GM13977 (cell line): ENCODE measurements around the gene RTP1.
"Not testable (repeated sequence)": the region's sequence is repeated elsewhere in the genome, so short reads cannot be mapped to it uniquely, and the experiment has no call there.

ENCODE experiments used
- DNase-seq: peaks from one replicate; pipeline ENCODE4 v3.0.0; 2012; ENCODE audit warnings: low spot score
- in situ Hi-C: fragments of 300-500 bp; cut with MboI; formaldehyde crosslinking; loops from one replicate; pipeline ENCODE4 v1.12.0; 2022; ENCODE audit warnings: low sequenced_read_pairs, low pct_unique_long_range_greater_than_20kb, mixed read lengths, inconsistent platforms; ENCODE audit not compliant: unreplicated experiment
- TF ChIP-seq, protein P1 (sequence below): IDR thresholded peaks from 2 replicates; pipeline ENCODE4 v1.5.1; 2012; ENCODE audit warnings: mild to moderate bottlenecking, control low read depth; ENCODE audit not compliant: insufficient read depth; ENCODE audit errors: extremely low read depth, missing control alignments

Gene RTP1

DNA sequence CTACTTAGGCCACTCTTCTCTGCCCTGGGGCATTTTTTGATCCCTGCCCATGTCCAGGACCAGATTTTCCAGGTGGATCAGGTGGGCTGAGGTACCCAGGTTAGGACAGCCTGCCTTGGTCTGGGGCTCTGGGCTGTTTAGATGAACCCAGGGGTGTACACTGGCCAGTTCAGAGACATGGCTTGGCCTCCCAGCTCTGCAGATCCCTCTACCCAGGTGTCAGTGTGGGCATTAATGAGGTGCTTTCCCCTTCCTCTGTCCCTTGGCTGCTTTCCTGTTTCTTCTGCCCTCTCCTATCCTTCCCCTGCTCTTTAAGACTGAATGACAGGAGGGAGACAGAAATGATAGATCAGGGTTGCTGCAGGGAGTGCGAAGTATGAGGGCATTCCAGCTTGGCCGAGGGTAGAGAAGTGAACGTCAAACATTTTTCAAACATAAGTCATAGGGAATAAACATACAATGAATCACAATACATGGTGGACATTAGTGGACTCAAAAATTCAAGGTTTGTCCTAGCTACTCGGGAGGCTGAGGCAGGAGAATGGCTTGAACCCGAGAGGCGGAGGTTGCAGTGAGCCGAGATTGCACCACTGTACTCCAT is 30.5 kb downstream of the RTP1 start:
- no peak for DNase-seq
- in situ Hi-C loops = no loop called here
- TF ChIP-seq, protein P1, sequence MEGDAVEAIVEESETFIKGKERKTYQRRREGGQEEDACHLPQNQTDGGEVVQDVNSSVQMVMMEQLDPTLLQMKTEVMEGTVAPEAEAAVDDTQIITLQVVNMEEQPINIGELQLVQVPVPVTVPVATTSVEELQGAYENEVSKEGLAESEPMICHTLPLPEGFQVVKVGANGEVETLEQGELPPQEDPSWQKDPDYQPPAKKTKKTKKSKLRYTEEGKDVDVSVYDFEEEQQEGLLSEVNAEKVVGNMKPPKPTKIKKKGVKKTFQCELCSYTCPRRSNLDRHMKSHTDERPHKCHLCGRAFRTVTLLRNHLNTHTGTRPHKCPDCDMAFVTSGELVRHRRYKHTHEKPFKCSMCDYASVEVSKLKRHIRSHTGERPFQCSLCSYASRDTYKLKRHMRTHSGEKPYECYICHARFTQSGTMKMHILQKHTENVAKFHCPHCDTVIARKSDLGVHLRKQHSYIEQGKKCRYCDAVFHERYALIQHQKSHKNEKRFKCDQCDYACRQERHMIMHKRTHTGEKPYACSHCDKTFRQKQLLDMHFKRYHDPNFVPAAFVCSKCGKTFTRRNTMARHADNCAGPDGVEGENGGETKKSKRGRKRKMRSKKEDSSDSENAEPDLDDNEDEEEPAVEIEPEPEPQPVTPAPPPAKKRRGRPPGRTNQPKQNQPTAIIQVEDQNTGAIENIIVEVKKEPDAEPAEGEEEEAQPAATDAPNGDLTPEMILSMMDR = no peak

DNA sequence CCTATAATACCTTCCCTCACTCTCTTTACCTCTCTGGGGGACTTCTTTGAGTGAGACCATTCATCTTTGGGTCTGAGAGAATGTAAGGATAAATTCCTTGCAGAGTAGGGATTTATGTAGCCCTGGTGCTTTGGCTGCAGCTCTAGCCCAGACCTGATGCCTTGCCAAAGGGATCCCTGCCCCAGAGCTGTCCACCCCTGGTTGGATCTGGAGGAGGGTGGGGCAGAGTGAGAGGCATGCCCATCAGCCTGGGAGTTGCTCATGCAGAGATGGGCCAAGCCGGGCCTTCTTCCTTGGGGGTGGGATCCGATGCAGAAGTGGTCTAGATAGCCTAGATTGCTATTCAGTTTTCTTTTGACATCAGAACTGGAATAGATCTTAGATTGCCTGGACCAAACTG is 31.5 kb downstream of the RTP1 start:
- DNase-seq = no peak
- TF ChIP-seq, protein P1 = no peak
- in situ Hi-C loops = no loop called here

DNA sequence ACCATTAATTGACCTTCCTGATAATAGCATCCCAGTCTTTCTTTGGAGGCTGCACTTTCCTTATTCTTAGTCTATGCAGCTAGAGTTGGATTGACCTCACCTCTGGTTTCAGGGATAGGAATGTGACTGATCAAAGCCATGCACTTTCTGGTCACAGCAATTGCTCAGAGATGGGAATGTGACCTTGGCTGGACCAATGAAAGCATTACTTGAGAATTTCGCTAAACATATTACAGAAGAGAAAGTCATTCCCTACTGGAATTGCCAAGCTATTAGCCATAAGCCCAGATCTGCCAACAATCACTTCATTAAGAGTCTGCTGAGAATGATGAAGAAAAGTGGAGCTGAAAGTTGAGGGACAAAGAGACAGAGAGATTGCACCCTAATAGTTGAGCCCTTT is 32.7 kb downstream of the RTP1 start:
- in situ Hi-C loops = no loop called here
- TF ChIP-seq, protein P1 = no peak
- DNase-seq = no peak

DNA sequence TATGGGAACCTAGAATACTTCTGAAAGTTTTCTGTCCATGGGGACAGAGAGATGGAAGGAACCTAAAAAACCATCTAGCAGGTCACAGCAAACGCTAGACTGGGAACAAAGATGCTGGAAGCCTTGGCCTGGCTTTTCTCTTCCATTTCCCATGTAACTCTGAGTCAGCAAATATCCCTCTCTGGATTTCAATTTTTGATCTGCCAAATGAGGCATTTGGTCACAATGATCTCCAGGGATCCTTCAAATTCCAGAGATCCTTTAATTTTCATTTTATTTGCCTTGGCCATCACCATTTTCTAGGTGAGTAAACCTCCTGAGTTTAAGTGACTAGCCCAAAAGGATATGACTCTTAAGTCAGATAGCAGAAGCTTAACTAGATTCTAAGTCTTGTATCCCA is 39.7 kb downstream of the RTP1 start:
- in situ Hi-C loops = no loop called here
- TF ChIP-seq, protein P1 = no peak
- no peak for DNase-seq

DNA sequence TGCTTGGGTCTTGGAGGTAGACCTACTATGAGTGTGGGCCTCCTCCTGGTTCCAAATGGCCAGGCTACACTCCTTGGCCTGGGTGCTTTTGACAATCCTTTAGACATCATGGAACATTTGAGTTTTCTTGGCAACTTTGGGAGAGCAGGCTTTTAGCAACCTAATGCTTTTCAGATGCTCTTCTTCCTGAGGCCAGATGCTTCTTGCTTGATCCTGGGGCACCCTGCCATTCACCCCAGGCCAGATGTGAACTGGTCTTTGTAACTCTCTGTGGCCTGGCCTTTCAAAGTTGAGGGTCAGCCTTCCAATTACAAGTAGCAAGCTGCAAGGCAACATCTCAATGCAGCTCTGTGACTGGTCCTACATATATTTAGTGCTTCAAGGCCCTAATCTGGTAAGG is 40.5 kb downstream of the RTP1 start:
- in situ Hi-C loops = no loop called here
- TF ChIP-seq, protein P1 = no peak
- DNase-seq = no peak

DNA sequence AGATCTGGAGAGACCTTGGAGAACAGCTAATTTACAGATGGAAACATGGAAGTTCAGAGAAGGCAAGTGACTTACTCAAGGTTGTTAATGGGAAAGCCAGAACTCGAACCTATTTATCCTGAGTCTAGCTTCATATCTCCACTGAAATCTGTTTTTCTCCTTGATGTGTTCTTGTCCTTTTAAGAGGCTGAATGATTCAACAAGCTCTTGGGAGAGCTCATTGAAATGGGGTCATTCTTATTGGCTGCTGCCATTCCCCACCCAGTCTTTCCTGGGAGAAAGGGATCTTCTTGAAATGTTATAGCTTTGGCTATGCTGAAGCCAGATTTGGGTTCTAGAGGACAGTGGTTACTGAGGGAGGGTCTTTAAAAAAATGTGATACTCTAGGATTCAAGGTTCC is 41.0 kb downstream of the RTP1 start:
- in situ Hi-C loops = no loop called here
- TF ChIP-seq, protein P1 = no peak

DNA sequence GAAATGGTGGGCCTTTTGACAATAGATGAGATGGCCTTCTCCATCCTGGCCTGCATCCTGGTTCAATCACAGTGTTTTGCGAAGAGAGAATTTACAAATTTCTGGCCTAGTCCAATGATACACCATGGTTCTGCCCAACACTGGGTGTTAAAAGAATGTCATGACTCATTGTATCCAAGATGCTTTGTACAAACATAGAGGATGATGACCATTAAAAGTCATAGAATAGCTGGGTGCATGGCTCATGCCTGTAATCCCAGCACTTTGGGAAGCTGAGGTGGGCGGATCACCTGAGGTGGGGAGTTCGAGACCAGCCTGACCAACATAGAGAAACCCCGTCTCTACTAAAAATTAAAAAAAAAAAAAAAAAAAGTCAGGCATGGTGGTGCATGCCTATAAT is 41.5 kb downstream of the RTP1 start:
- DNase-seq, in situ Hi-C loops: not testable (repeated sequence)

More for the DNA sequence above, 41.0 kb downstream of the RTP1 start:
- no peak for DNase-seq
